SK-N-SH treated with all-trans-retinoic acid at 6 μM for 48 hours (cell line): ENCODE measurements around the gene SNTB2.

Experiments used
- BACH2 ChIP-seq: fragments of 250-450 bp; sonication (Bioruptor Pico); IDR thresholded peaks from 2 replicates; pipeline ENCODE4 v1.9.0; 2021; ENCODE audit warnings: mild to moderate bottlenecking, borderline replicate concordance
- CSDC2 ChIP-seq: fragments of 250-450 bp; sonication (Bioruptor Pico); IDR thresholded peaks from 2 replicates; pipeline ENCODE4 v1.5.0; 2020; ENCODE audit warnings: mild to moderate bottlenecking, moderate library complexity
- CSRNP3 ChIP-seq: fragments of 250-450 bp; sonication (Bioruptor Pico); IDR thresholded peaks from 2 replicates; pipeline ENCODE4 v1.5.1; 2021; ENCODE audit warnings: mild to moderate bottlenecking, moderate library complexity
- ISL1 ChIP-seq: fragments of 250-450 bp; sonication (Bioruptor Pico); IDR thresholded peaks from 2 replicates; pipeline ENCODE4 v2.1.2; 2022; ENCODE audit warnings: mild to moderate bottlenecking, moderate library complexity
- PATZ1 ChIP-seq: fragments of 250-450 bp; sonication (Bioruptor Pico); IDR thresholded peaks from 2 replicates; pipeline ENCODE4 v1.8.0; 2020; ENCODE audit warnings: mild to moderate bottlenecking, moderate library complexity, borderline replicate concordance
- RARB ChIP-seq: fragments of 250-450 bp; sonication (Bioruptor Pico); IDR thresholded peaks from 2 replicates; pipeline ENCODE4 v1.8.0; 2021; ENCODE audit warnings: mild to moderate bottlenecking, moderate library complexity
- ZNF8 ChIP-seq: fragments of 450-650 bp; formaldehyde crosslinking; IDR thresholded peaks from 2 replicates; pipeline ENCODE4 v1.5.0; 2020; ENCODE audit warnings: mild to moderate bottlenecking, moderate library complexity

GRCh38 chr16:69180011-69180338, 7.0 kb upstream of the SNTB2 start:
- TF ChIP-seq BACH2 (CRISPR knock-in tag) (no peak), RARB (CRISPR knock-in tag) (no peak), PATZ1 (CRISPR knock-in tag) (no peak), ZNF8 (CRISPR knock-in tag) (no peak), CSDC2 (no peak), ISL1 (CRISPR knock-in tag) (no peak), CSRNP3 (no peak)
